Caco-2 (cell line): ENCODE results near the gene HIP1R. TPM values are rescaled to one million over a fixed set of nuclear protein-coding genes. Genes with fewer than 3 reads are reported as not detected.

Experiments
- BruUV-seq: library from RNA; stranded (reverse); fragments of 400-500 nt; replicated peaks from 2 replicates; lab custom pipeline; 2021; lab: Mats Ljungman, UMichigan
- CTCF ChIA-PET: fragments of 300-600 bp; sonication (Branson Sonifier 250); formaldehyde crosslinking; loops from one replicate; lab custom pipeline; 2022; ENCODE audit warnings: antibody characterized with exemption; lab: Charles Lee
- POLR2A ChIA-PET: fragments of 300-600 bp; sonication (Branson Sonifier 250); formaldehyde crosslinking; loops from one replicate; lab custom pipeline; 2022; ENCODE audit warnings: antibody characterized with exemption; lab: Charles Lee
- DNase-seq, 2 experiments: peaks; one replicate each; pipeline versions ENCODE4 v3.0.0 to v3.0.0-alpha.2; 2020 to 2022
- H3K27me3 ChIP-seq: replicated peaks from 2 replicates; pipeline ENCODE4 v1.6.0; 2011; ENCODE audit warnings: low read length; ENCODE audit not compliant: control insufficient read depth, insufficient read depth
- H3K36me3 ChIP-seq: 2 replicates; pipeline ENCODE4 v1.5.1; 2011; ENCODE audit warnings: low read length; ENCODE audit not compliant: control insufficient read depth, insufficient read depth
- H3K4me1 ChIP-seq: fragments of 250-450 bp; sonication (Bioruptor Pico); 2 replicates; pipeline ENCODE4 v1.5.1; 2020; ENCODE audit warnings: mild to moderate bottlenecking
- H3K4me3 ChIP-seq: 2 replicates; pipeline ENCODE4 v1.5.1; 2011; ENCODE audit warnings: low read depth, mild to moderate bottlenecking, control low read depth, low read length
- H3K9me3 ChIP-seq: fragments of 250-450 bp; sonication (Bioruptor Pico); 2 replicates; pipeline ENCODE4 v1.5.1; 2020; ENCODE audit warnings: mild to moderate bottlenecking, moderate library complexity
- H3K27ac Mint-ChIP-seq: one replicate; pipeline ENCODE4 v1.8.0; 2022; ENCODE audit warnings: mixed read lengths; ENCODE audit not compliant: unreplicated experiment
- H3K27me3 Mint-ChIP-seq: one replicate; pipeline ENCODE4 v1.8.0; 2022; ENCODE audit warnings: mixed read lengths; ENCODE audit not compliant: insufficient read depth, unreplicated experiment
- H3K36me3 Mint-ChIP-seq: one replicate; pipeline ENCODE4 v1.8.0; 2022; ENCODE audit warnings: mild to moderate bottlenecking, mixed read lengths; ENCODE audit not compliant: insufficient read depth, unreplicated experiment
- H3K4me1 Mint-ChIP-seq: one replicate; pipeline ENCODE4 v1.8.0; 2022; ENCODE audit warnings: low read depth, mixed read lengths; ENCODE audit not compliant: unreplicated experiment
- H3K4me3 Mint-ChIP-seq: one replicate; pipeline ENCODE4 v1.8.0; 2022; ENCODE audit warnings: mild to moderate bottlenecking, moderate library complexity, mixed read lengths; ENCODE audit not compliant: unreplicated experiment
- H3K9me3 Mint-ChIP-seq: one replicate; pipeline ENCODE4 v1.8.0; 2022; ENCODE audit warnings: mixed read lengths; ENCODE audit not compliant: unreplicated experiment
- intact Hi-C: fragments of 100-400 bp; cut with micrococcal nuclease; formaldehyde crosslinking; loops from one replicate; pipeline ENCODE4 v1.10.0; 2022; ENCODE audit not compliant: unreplicated experiment
- total RNA-seq: library from RNA; stranded (reverse); gene quantifications from 2 replicates; pipeline ENCODE4 v1.2.3, GENCODE V29; 2022
- TF ChIP-seq, protein P1 (sequence below), 2 experiments: fragments of 200-600 bp in 1 of 2; IDR thresholded peaks; 1 replicate in 1 of 2; 2 replicates in 1 of 2; pipeline versions ENCODE4 v1.5.1 to v1.8.0; 2011 to 2022; ENCODE audit warnings: antibody characterized with exemption in 1 of 2, control low read depth in 1 of 2, inconsistent platforms in 1 of 2, low read depth in 1 of 2, low read length in 1 of 2, mild to moderate bottlenecking in 1 of 2, moderate library complexity in 1 of 2; ENCODE audit not compliant: insufficient read depth in 1 of 2, severe bottlenecking in 1 of 2, unreplicated experiment in 1 of 2

Gene HIP1R
- total RNA-seq, 1 experiment from 2014 or later: 13.8 TPM

DNA sequence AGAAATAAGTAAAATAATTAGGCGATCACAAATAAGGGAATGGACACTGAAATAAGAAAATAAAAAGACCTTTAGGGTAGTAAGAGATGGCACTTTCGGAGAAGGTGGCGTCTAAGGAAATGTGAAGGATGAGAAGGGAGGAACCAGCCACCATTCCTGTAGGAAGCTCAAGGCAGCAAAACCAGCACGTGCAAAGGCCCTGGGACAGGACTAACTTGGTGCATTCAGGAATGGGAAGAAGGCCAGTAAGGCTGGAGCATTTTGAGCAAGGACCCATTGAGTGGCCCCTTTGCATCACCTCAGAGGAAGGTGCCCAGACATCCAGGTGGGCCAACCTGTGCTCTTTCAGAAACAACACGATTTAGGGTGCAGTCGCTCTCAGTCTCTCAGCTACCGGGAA, 61.4 kb downstream of the HIP1R start:
- intact Hi-C loops: no loop called here
- Mint-ChIP-seq H3K27ac (peak overlapping the region; percentile 95), H3K4me1 (peaks cover 14% of the 10 kb centered on the region), H3K9me3 (no peaks in the 10 kb centered on the region), H3K27me3 (no peaks in the 10 kb centered on the region), H3K4me3 (peak overlapping the region; percentile 93), H3K36me3 (peaks cover 17% of the 10 kb centered on the region)
- H3K9me3 ChIP-seq: no peaks in the 10 kb centered on the region
- TF ChIP-seq, protein P1, sequence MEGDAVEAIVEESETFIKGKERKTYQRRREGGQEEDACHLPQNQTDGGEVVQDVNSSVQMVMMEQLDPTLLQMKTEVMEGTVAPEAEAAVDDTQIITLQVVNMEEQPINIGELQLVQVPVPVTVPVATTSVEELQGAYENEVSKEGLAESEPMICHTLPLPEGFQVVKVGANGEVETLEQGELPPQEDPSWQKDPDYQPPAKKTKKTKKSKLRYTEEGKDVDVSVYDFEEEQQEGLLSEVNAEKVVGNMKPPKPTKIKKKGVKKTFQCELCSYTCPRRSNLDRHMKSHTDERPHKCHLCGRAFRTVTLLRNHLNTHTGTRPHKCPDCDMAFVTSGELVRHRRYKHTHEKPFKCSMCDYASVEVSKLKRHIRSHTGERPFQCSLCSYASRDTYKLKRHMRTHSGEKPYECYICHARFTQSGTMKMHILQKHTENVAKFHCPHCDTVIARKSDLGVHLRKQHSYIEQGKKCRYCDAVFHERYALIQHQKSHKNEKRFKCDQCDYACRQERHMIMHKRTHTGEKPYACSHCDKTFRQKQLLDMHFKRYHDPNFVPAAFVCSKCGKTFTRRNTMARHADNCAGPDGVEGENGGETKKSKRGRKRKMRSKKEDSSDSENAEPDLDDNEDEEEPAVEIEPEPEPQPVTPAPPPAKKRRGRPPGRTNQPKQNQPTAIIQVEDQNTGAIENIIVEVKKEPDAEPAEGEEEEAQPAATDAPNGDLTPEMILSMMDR (IDR thresholded peaks at IDR 0.05; ENCODE audit: insufficient read depth in 1 of 2, low read depth in 1 of 2, low read length in 1 of 2, severe bottlenecking in 1 of 2, unreplicated experiment in 1 of 2): no peak
- ChIA-PET CTCF (no interaction called here), POLR2A (no interaction called here)
- H3K36me3 ChIP-seq: no peaks in the 10 kb centered on the region
- no peak for DNase-seq
- H3K27me3 ChIP-seq: no peaks in the 10 kb centered on the region
- H3K4me3 ChIP-seq: no peak overlapping the region
- no TSS peak for BruUV-seq
- H3K4me1 ChIP-seq: peaks cover 20% of the 10 kb centered on the region

DNA sequence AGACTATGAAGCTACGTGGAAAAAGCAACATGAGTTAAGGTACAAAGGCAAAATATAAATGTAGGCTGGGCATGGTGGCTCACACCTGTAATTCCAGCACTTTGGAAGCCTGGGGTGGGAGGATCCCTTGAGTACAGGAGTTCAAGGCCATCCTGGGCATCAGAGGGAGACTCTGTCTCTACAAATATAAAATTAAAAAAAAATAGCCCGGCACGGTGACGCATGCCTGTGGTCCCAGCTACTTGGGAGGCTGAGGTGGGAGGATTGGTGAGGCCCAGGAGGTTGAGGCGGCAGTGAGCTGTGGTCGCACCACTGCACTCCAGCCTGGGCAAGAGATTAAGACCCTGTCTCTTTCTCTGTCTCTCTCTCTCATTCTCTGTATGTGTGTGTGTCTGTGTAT, 64.6 kb downstream of the HIP1R start:
- Mint-ChIP-seq H3K36me3 (peaks cover 17% of the 10 kb centered on the region), H3K27ac (no peak overlapping the region), H3K27me3 (no peaks in the 10 kb centered on the region), H3K4me3 (no peak overlapping the region), H3K4me1 (peaks cover 17% of the 10 kb centered on the region), H3K9me3 (no peaks in the 10 kb centered on the region)
- no peaks in the 10 kb centered on the region for H3K36me3 ChIP-seq
- intact Hi-C loops: no loop called here
- H3K4me3 ChIP-seq: no peak overlapping the region
- H3K27me3 ChIP-seq: no peaks in the 10 kb centered on the region
- ChIA-PET POLR2A (no interaction called here), CTCF (no interaction called here)
- H3K9me3 ChIP-seq: no peaks in the 10 kb centered on the region
- DNase-seq: no peak
- TF ChIP-seq, protein P1 (IDR thresholded peaks at IDR 0.05; ENCODE audit: insufficient read depth in 1 of 2, low read depth in 1 of 2, low read length in 1 of 2, severe bottlenecking in 1 of 2, unreplicated experiment in 1 of 2): no peak
- H3K4me1 ChIP-seq: 0 out of 2 replicates have a peak, but pooled peaks cover 4% of the 10 kb centered on the region
- no TSS peak for BruUV-seq

DNA sequence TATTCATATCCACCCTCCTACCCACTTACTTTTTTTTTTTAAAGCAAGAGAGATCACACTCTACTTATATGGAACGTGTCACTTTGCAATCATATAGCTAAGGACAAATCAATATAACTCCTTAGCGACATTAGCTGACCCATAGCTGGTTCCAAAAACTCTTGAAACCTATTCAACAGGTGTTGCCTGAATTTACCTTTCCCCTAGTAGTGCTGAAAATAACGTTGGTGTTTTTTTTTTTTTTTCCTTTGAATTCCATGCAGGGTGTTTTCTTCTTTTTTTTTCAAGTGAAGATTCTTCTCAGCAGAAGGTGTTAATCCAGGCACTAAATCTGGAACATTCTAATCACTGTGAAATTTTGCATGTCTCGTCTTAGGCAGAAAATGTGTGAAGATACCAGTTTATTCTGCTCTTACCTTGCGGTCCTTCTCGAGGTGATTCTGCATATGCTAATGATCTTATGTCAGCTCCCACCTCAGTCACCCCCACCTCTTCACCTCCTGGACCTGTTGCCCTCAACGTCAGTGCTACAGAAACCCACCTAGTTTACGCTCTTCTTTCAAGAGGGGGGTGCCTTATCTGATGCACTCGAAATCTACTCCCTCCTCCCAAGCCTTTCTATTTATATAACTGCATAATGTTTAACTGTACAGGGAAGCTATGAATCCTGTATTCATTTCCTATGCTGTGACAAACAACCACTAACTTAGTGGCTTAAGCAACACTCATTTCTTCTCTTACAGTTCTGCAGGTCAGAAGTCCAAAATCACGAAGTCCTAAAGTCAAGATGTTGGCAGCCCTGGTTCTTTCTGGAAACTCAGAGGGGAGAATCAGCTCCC, 67.8 kb downstream of the HIP1R start:
- no peak overlapping the region for H3K4me3 Mint-ChIP-seq
- no peaks in the 10 kb centered on the region for H3K36me3 ChIP-seq
- no TSS peak for BruUV-seq
- TF ChIP-seq, protein P1 (IDR thresholded peaks at IDR 0.05; ENCODE audit: insufficient read depth in 1 of 2, low read depth in 1 of 2, low read length in 1 of 2, severe bottlenecking in 1 of 2, unreplicated experiment in 1 of 2): no peak
- POLR2A ChIA-PET: interaction anchor here (0.7 kb wide), 1 partner anchor 77 kb away, joined by 3 read pairs; no protein-coding TSS in a partner anchor
- H3K4me1 Mint-ChIP-seq: peaks cover 11% of the 10 kb centered on the region
- DNase-seq: no peak
- H3K27ac Mint-ChIP-seq: no peak overlapping the region
- CTCF ChIA-PET: no interaction called here
- no peaks in the 10 kb centered on the region for H3K9me3 Mint-ChIP-seq
- H3K4me3 ChIP-seq: no peak overlapping the region
- H3K27me3 Mint-ChIP-seq: no peaks in the 10 kb centered on the region
- no peaks in the 10 kb centered on the region for H3K36me3 Mint-ChIP-seq
- 0 out of 2 replicates have a peak, but pooled peaks cover 4% of the 10 kb centered on the region for H3K4me1 ChIP-seq
- intact Hi-C loops: no loop called here
- no peaks in the 10 kb centered on the region for H3K27me3 ChIP-seq
- no peaks in the 10 kb centered on the region for H3K9me3 ChIP-seq
